Measurements from ENCODE around the gene IGSF23. TPM values are rescaled to one million over a fixed set of nuclear protein-coding genes. Genes with fewer than 3 reads are reported as not detected.

IGSF23 gene, protein sequence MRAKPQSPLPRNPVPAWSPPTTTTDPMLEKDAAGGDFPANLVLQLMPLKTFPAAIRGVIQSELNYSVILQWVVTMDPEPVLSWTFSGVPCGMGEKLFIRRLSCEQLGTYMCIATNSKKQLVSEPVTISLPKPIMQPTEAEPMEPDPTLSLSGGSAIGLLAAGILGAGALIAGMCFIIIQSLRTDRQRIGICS
- under 1 TPM in 2 of 5 donors, not detected in 3; 0.31 to 0.33 TPM for polyA plus RNA-seq (ENCODE audit: insufficient read depth in 1 of 5, insufficient read length in 5 of 5, low replicate concordance in 1 of 5)
- long read RNA-seq, donor 1 = 0 reads
- long read RNA-seq, donor 2 = 0 reads
- long read RNA-seq, donor 3 = 0 reads
- long read RNA-seq, donor 4 = 0 reads
- long read RNA-seq, donor 5 = 0 reads
- long read RNA-seq, donor 6 = 0 reads
- long read RNA-seq, donor 7 = 0 reads
- long read RNA-seq, donor 8 = 0 reads

GRCh38 chr19:44613295-44614178 lies at the start of gene IGSF23:
TSS of gene IGSF23 (plus strand) at chr19:44613563. CDS start at chr19:44613646, 83 bp downstream.
- no peak for DNase-seq

- no peak for DNase-seq
Observed at GRCh38 chr19:44566984-44567383, 46.4 kb upstream of the IGSF23 start.

GRCh38 chr19:44567745-44568144 lies 45.6 kb upstream of the IGSF23 start:
- DNase-seq = no peak

DNA sequence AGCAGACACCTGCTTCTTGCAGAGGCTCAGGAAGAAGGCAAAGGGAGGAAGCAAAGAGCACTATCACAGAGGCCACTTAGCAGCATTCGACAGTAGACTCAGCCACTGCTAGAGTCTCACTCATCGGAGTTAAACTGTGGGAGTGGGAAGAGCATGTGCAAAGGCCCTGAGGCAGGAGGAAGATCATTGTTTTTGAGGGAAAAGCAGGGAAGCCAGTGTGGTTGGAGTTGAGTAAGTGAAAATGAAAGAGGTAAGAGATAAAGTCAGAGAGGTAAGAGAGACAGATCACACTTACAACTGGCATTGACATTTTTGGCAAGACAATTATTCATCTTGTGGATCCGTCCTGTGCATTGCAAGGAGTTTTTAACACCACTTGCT lies 42.8 kb upstream of the IGSF23 start:
- DNase-seq = no peak

DNA sequence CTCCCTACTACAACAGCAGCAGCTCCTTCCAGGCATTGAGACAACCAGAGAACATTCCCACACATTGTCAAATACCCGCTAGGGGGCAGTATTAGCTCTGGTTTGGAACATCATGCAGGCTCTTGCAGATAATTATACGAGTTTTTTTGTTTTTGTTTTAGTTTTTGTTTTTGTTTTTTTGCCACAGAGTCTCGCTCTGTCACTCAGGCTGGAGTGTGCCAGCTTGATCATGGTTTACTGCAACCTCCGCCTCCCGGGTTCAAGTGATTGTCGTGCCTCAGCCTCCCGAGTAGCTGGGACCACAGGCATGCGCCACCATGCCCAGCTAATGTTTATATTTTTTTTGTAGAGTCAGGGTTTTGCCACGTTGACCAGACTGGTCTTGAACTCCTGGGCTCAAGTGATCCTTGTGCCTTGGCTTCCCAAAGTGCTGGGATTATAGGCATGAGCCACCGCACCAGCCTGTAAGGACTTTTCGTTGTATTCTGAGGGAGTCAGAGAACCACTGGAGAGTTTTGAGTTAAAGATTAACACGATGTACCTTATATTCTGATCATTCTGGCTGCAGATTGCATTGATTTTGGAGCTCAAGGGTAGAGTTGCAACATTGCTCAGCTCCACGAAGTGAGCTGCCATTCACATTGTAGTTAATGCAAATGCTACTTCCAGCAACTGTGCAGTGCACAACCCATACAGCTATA lies 42.2 kb upstream of the IGSF23 start:
- DNase-seq = peak; percentile 42 to 71

DNA sequence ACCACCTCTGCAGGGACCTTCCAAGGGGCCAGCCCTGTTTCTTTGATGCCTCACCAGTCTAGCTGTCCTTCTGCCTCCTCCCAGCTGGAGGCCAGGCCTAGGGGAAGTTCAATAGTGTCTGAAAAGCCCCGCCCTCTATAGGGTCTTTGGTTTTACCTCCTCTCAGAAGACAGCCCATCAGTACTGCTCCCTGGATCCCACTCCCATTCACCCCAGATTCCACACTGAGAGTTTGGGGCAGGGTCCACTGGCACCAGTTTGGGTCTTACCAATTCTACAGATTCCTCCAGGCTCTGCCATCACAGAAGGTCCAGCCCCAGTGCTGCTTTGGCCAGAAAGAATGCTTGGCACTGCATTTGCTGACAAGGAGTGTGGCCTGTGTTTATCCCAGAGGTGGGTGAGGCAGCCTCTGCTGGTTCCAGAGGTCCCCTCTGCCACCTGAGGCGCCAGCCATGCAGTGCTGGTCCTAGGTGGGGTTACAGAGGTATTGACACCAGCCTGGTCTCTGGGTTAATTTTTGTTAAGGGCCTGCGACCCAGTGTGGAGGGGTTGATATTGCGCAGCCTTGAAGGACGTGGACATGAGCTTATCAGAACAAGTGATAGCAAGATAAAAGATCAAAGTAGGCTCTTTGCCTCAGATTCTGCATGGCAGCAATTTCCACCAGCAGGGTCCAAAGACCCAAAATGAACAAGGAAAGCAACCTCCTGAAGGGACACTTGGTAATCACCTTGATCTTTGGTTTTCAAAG lies 41.4 kb upstream of the IGSF23 start:
- no peak for DNase-seq

GRCh38 chr19:44572581-44572900 lies 40.8 kb upstream of the IGSF23 start:
- DNase-seq = no peak

DNA sequence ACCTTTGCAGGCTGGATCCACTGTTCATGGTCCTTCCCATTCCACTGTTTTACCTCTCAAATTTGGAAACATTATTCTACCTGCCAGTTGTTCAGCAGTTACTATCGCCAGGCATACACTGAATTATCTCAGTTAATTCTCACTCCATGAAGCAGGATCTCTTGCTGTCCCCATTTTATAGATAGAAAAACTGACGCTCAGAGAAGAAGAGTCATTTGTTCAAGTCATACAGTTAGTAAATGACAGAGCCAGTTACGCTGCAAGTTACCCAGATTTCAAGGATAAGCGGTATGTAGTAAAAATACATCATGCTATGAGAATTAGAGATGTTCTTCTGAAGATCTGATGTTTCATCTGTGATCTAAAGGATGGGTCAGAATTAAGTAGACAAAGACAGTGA lies 40.2 kb upstream of the IGSF23 start:
- DNase-seq = no peak

GRCh38 chr19:44573627-44574026 lies 39.7 kb upstream of the IGSF23 start:
- DNase-seq = no peak

DNA sequence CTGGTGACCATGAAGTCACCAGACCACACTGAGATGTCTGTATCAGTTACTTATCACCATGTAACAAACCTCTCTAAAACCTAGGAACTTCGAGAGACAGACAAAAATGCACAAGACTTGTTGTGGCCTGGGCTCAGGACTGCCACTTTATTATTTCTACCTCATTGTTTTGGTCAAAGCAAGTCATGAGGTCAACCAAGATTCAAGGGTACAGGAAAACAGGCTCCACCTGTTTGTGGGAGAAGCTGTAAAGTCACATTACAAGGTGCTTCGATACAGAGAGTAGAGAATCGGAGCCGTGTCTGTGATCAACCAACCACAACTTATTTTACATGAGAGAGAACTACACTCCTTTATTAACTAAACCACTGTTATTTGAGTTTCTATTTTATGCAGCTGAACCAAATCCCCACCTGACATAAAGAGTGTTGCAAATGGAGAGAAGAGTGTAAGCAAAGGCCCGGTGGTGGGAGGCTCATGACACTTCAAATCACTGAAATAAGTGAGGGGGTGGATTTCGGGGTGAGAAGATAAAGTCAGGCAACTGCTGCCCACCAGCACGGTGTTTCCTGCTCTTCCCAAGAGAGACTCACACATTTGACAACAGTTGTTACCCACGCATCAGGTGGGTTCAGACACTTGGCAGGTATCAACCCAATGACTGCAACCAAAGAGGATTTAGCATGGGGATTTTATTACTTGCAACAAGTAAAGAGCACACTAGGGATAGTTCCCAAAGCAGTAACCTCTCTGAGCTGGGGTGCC lies 39.0 kb upstream of the IGSF23 start:
- DNase-seq = no peak

GRCh38 chr19:44575116-44575700 lies 38.2 kb upstream of the IGSF23 start:
- no peak for DNase-seq

DNA sequence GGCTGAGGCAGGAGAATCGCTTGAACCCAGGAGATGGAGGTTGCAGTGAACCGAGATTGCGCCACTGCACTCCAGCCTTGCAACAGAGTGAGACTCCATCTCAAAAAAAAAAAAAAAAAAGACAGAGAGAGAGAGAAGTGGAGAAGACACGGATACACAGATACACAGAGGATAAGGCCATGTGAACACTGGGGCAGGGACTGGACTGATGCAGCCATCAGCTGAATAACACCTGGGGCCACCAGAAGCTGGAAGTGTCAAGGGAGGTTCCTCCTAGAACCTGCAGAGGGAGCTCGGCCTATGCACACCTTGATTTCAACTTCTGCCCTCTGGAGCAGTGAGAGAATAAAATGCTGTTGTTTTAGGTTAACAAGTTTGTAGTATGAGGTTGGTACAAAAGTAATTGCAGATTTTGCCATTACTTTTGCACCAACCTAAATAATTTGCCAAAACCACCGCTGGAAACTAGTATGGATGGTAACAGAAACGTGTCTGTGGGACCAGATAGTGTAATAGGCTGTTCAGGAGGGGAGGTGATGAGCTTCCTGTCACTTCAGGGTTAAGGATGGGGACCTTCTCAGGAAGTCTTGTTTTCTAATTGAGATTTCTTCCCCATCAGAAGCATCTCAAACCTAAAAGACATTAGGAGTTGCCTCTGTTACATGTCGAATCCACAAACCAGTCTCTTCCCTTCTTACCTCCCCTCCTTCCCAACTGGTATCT lies 36.4 kb upstream of the IGSF23 start:
- no peak for DNase-seq

DNA sequence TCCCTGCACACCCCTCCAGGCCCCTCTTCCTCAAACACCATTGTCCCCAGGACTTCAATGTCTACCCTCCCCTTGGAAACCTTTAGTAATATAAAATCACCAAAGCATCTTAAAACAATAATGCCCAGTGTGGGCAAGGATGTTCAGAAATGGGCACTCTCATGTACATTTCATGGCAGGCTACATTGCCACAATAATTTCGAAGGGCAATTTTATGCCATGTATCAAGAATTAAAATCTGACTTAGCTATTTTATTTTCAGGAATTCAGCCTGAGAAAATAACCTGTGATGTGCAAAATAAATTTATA lies 35.8 kb upstream of the IGSF23 start:
- no peak for DNase-seq

GRCh38 chr19:44579663-44580365 lies 33.5 kb upstream of the IGSF23 start:
- no peak for DNase-seq

DNA sequence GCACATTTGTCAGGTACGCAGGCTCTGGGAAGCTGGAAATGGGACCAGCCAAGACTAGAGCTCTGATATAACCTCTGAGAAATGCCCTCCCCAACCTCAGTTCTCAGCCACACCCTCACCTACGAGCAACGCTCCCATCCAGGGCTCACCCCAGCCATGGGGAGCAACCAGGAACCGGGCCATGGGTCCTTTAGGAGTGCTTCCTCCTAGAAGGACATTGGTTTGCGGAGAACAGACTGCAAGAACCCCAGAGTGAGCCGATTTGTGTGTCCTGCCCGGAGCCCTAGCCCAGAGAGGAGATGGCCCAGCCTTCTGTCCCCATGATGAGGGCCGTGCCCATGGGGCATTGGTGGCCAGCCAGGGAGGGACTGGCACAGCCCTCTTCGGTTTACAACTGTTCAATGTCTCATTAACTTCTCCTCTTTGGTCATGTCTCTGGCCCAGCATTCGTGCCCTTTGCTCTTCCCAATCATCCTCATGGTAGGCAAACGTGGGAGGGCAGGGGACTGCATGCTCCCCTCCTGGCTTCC lies 32.9 kb upstream of the IGSF23 start:
- DNase-seq = no peak

DNA sequence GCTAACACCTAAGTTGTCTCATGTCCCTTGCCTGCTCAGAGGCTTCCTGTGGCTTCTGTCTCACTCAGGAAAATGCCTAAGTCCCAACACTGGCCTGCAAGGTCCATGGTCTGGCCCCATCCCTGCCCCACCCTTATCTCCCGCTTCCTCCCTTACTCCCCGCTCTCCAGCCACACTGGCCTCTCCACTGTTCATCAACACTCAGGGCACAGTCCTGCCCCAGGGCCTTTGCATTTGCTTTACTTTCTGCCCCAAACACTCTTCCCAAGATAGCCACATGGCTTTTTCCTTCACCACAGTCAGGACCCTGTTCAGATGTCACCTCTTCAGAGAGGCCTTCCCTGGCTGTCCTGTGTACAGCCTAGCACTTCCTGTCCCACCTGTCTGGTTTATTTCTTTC lies 32.1 kb upstream of the IGSF23 start:
- no peak for DNase-seq

DNA sequence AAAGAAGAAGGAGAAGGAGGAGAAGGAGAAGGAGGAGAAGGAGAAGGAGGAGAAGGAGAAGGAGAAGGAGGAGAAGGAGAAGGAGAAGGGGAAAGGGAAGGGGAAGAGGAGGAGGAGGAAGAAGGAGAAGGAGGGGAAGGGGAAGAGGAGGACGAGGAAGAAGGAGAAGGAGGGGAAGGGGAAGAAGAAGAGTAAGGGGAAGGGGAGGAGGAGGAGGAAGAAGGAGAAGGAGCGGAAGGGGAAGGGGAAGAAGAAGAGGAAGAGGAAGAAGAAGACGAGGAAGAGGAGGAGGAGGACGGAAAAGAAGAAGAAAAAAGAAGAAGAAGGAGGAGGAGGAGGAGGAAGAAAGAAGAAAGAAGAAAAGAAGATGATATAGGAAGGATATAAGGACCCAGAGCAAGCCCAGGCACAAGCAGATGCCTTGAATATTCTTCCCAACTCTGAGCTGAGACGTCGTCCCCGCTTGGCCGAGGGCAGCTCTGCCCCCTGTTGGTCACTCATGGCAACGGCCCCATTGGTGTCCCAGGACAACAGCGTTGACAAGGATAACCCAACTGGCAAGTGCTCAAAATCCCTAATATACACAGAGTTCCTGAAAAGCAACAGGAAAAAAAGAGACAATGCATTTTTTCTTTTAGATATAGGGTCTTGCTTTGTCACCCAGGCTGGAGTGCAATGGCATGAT lies 30.6 kb upstream of the IGSF23 start:
- DNase-seq = no peak

GRCh38 chr19:44585371-44586133 lies 27.8 kb upstream of the IGSF23 start:
- DNase-seq = no peak

Measured in right lung (tissue), 10 donors.